HG02840 (cell line): ENCODE measurements around the gene STKLD1.
"Not testable (repeated sequence)": the region's sequence is repeated elsewhere in the genome, so short reads cannot be mapped to it uniquely, and the experiment has no call there.

Experiments
- ATAC-seq: cut with Tn5 transposase; IDR thresholded peaks from one replicate; pipeline ENCODE4 v1.9.1; 2021; ENCODE audit warnings: mild to moderate bottlenecking, moderate library complexity, moderate number of reproducible peaks; ENCODE audit not compliant: unreplicated experiment, low FRiP score

STKLD1 gene

DNA sequence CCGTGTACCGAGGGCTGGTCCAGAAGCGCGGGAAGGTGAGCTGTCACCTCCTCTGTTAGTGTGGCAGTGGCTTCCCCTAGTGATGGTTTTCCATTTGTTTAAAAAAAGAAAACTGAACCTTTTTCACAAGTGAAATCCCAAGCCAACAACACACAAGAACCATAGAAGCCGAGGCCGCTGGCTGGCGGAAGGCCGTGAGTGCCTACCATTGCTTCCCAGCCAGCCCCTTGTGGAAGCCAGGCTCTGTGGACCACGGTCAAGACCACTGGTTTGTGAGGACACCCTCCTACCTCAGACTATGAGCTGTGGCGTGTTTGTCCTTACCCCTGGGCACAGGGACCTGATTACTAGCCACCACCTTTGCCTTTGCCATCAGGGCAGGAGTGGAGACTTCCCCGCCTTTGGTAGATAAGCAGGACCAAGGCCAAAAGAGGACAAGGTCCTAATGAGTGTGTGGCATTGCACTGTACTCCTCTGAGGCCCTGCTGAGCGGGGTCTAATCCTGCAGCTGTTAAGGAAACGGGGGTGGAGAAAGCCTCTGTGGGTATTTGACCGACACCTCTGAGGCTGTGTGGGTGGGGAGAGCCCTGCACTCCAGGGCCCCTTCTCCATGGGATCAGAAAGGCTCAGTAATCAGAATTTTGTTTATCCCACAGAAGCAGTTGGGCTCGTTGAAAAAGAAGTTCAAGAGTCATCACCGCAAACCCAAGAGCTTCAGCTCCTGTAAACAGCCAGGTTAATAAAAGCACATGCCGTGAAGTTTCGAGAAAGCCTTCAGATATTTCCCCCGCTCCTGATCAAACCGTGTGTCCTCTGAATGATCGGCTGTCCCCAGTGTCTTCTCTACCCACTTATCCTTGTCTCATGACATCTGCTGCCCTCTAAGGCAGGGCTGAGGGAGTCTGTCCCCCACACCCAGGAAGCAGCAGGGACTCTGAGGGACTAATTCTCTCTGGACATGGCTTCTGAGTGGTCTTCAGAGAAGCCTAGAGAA, 15.5 kb upstream of the STKLD1 start:
- no peak for ATAC-seq

DNA sequence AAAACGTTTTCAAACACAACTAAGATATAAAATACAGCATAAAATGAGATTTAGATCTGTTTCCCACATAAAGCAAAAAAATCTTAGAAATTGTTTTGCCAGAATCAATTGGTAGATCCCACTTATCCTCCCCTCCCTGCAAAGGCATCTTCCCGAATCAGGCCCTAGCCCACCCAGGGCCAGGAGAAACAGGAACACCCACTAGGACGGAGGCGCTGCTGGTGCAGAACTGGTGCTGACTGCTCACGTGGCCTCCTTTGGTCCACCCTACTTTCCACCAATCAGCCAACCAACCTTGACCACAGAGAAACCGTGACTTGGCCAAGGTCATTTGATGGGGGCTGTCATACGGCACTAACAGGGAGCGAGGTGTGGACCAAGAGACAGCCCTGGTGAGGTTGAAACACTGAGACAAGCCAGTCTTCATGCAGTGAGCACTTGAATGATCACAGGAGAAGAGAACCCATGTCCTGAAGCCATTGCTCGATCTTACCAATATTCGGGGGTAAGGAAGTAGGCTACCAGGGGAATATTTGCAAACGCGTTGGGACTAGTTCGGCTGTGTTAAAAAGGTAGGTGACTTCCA, 14.6 kb upstream of the STKLD1 start:
- no peak for ATAC-seq

GRCh38 chr9:133362359-133363044, 13.7 kb upstream of the STKLD1 start:
- ATAC-seq = no peak

DNA sequence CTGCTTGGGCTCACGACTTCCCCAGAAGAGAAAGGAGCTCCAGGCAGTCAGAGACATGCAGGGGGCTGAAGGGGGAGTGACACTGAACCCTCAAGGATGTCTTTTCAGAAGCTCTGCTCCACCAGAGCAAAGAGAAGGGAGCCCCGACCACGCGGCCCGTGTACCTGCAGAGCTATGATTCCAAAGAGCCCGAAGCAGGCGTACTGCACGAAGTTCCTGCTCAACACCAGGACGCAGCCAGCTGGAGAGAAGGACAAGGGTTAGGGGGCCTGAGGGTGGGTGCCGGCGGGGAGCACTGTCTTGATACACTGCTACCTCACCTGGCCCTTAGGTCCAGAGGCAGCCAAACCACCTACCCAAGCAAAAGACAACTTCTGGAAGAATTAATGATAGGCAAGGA, 9.7 kb upstream of the STKLD1 start:
- ATAC-seq = no peak

- ATAC-seq = no peak
These were observed 8.9 kb upstream of the STKLD1 start for GRCh38 chr9:133367221-133367620.

DNA sequence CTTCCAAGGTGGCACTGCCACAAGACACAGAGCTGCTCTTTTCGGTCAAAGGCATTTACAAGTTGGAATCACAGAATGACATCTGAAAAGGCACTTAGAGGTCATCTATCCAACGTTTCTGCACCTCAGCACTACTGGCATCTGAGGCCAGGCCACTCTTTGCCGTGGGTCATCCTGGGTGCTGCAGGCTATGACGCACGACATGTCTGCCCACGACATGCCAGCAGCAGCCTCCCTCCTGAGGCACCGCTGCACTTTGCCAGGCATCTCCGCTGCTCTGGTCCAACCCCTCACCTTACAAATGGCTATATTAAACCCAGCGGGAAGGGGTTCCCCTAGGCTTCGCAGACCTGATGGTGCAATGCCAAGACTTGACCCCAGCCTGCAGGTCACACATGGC, 8.4 kb upstream of the STKLD1 start:
- no peak for ATAC-seq

DNA sequence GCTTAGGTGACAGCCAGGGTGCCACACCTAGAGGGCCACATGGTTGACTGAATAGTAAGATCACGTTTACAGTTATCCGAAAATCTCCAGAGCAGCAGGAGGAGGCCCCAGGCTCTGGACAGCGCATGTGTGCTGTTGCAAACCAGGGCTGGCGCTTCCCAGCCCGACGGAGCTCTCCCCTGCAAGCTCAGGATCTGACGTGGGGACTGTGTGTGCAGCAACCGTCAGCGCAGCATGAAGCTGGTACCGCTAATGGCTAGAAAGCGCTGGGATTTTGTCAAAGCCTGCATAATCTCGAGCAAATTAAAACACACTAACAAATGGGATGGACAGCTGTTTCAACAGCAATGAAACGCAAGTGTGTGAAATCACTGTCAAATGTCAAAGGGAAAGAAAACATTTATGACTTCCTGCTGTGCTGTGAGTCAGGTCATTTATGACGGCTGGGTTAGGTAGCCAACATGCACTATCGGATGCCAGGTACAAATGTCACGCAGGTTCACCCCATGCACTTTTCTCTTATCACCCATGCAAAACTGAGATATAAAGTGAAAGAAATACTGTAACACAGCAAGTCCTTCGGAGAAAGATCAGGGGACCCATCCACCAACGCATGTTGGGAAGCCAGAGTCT, 7.8 kb upstream of the STKLD1 start:
- no peak for ATAC-seq

DNA sequence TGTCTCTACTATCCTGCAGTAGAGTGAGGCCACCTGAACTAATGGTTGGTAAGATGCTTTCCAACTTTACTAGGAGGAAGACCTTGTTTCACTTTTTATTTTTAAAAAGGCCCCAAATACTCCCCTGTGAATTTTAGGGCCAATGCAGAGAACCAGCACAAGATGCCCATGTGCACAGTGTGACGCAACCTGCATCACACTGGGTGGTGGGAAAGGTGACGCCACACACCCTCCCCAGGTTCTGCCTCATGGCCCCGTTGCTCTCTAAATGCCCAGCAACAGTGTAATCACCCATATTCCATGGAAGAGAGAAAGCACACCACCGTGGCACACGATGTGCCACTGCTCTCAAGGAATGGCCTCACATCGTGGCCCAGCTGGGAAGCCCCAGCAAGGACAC, 6.7 kb upstream of the STKLD1 start:
- ATAC-seq = no peak

DNA sequence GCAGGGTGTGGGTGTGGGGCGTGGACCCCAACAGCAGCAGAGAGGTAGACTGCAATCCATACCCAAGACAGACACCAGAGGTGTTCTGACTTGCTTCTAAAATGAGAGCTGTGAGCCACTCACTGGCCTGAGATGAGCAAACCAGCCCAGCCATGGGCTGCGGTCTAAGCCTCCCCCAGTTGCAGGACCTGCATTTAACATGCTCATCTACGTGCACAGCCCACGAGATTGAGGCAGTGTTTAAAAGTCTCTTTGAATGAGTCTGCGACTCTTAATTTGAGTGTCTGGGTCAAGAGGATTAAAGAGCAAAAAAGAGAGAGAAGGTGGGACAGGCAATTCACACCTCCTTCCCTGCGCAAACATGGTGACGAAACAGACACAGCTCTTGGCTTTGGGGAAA, 6.2 kb upstream of the STKLD1 start:
- no peak for ATAC-seq

GRCh38 chr9:133370685-133371084, 5.5 kb upstream of the STKLD1 start:
- ATAC-seq = no peak

GRCh38 chr9:133371261-133371711, 4.9 kb upstream of the STKLD1 start:
- no peak for ATAC-seq

DNA sequence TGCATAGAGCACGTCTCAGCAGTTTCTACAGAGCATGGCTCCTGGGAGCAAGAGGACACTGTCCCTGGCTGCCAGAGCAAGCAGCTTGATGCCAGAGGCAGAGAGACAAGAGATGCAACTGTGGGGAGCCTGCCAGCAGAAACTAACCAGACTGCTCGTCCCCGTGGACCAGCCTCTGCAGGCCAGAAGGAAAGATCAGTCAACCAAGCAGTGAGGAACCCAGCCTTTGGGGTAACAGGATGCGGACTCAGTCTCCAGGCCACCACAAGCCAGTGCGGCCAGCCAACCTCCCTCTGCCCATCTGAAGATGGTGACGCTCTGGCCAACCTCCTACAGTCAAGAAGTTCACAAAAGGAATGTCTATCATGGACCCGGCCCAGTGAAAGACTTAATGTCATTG, 4.0 kb upstream of the STKLD1 start:
- ATAC-seq = no peak

GRCh38 chr9:133374612-133375115, 1.5 kb upstream of the STKLD1 start:
- ATAC-seq = no peak

- ATAC-seq = peak; percentile 12
These were observed 946 bp upstream of the STKLD1 start for GRCh38 chr9:133375116-133375723.

DNA sequence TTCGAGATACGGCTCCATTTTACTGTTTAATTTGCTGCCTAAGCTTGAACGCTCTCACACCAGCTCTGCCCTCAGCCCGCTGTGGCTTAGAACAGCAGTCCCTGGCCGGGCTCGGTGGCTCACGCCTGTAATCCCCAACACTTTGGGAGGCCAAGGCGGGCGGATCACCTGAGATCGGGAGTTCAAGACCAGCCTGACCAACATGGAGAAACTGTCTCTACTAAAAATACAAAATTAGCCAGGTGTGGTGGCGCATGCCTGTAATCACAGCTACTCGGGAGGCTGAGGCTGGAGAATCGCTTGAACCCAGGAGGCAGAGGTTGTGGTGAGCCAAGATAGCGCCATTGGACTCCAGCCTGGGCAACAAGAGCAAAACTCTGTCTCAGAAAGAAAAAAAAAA, 1.1 kb downstream of the STKLD1 start:
- not testable (repeated sequence) for ATAC-seq

DNA sequence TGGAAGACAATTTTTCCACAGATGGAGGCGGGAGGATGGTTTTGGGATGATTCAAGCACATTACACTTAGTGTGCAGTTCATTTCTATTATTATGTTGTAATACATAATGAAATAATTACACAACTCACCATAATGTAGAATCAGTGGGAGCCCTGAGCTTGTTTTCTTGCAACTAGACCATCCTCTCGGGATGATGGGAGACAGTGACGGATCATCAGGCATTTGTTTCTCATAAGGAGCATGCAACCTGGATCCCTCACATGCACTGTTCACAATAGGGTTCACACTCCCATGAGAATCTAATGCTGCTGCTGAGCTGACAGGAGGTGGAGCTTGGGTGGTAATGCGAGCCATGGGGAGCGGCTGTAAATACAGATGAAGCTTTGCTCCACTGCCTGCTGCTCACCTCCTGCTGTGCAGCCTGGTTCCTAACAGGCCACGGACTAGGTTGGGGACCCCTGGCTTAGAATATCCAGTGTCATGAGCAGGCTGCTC, 1.6 kb downstream of the STKLD1 start:
- ATAC-seq = no peak

DNA sequence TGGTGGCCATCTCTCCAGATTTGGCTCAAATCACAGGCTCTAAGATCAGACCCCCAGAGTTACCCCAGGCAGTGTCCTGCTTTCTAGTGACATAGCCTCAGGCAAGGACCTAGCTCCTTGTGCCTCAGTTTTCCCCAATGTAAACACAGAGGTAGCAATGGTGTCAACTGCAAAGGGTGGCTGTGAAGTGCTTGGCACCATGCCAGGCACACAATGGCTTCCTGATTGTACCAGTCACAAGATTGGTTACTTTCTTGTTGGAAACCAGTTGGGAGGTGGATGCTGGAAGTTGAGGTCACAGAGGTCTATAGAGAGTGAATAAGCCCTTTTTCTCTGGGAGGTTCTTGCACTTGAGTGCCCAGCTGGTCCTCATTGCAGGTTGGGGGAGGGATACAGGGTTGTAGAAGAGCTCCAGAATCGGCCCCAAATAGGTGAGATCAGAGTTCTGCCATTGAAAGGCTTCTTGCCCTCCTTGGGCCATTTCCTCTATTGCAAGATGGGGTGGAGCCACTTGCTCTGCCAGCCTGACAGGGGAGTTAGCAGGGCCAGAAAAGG, 2.3 kb downstream of the STKLD1 start:
- no peak for ATAC-seq

DNA sequence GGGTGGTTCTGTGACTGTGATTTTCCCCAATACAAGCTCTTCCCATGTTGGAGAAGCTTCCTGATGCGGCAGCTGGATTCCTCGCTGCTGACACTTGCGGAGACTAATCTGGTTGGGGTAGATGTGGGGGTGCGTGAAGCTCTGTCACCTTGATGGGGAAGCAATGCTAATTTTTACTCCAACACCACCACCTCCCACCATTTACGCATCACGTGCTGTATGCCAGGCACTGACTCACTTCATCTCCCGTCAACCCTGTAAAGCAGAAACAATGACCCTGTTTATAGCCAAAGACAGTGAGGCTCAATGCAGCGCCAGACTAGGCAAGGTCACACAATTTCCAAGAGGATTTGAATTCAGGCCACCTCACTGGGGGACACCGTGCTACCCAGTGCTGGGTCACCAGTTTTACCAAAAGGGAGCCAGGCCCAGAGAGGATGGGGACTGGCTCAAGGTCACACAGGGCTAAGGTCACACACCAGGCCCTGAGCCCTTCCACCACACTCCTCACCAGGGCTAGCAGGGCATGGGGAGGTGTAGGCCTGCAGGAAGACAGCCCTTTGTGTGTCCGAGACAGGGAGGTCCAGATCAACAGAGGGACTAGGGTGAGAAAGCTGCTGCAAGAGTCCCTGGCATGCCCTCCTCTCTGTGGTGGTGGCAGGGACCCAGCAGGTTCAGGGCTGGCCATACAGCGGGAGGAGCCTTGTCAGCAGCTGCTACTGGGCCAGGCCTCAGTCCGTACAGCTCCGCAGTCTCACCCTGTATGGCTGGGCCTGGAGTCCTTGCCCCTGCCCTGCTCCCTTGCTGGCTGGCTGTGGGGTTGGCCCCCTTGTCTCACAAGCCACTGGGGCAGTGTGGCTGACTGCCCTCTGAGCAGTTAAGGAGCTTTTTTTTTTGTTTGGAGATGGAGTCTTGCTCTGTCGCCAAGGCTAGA, 3.3 kb downstream of the STKLD1 start:
- no peak for ATAC-seq

DNA sequence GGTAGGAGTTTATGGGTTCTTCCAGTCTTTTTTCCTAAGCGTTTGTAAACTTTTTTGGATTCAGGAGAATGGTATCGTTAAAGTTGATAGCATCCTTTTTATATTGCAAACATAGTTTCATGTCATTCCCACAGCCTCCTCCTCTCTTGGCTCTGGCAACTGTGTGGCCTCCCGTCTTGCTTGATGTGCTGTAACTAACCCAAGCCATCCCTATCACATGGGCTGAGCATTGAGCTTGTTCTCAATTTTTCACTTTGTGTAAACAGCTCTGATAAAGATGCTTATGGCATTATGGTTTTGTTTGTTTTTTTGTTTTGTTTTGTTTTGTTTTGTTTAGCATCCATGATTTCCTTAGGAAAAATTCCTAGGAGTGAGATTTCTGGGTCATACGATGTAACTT, 4.6 kb downstream of the STKLD1 start:
- no peak for ATAC-seq
